Measurements from ENCODE around the gene TLK1. TPM values are rescaled to one million over a fixed set of nuclear protein-coding genes. Genes with fewer than 3 reads are reported as not detected.

Gene TLK1
- total RNA-seq, 2 experiments from 2014 or later, result 29.7 to 150 TPM

- BruUV-seq (replicated peaks), result no TSS peak
- Histone ChIP-seq H3K36me3 (ENCODE audit: insufficient read depth, low read length) (peaks cover 70% of the 10 kb centered on the region), H3K4me3 (ENCODE audit: low read depth, low read length, poor library complexity, severe bottlenecking) (no peak overlapping the region), H3K4me1 (ENCODE audit: insufficient read depth, low read length, poor library complexity, severe bottlenecking) (no peaks in the 10 kb centered on the region), H2AFZ (ENCODE audit: low read length) (no peak overlapping the region), H3K79me2 (ENCODE audit: insufficient read depth, low read depth, low read length) (peaks cover 66% of the 10 kb centered on the region; the same call in 1 of the 2 replicates), H3K27ac (ENCODE audit: low read depth, low read length, poor library complexity, severe bottlenecking) (no peak overlapping the region), H3K9me2 (ENCODE audit: insufficient read depth, low read length) (no peaks in the 10 kb centered on the region), H3K4me2 (ENCODE audit: low read length) (no peak overlapping the region), H4K20me1 (ENCODE audit: insufficient read depth, low read length) (no peaks in the 10 kb centered on the region; the same call in 1 of the 2 replicates), H3K9me3 (ENCODE audit: low read length) (peaks cover 9% of the 10 kb centered on the region; the same call in 1 of the 2 replicates)
- intact Hi-C loops (cut with micrococcal nuclease; ENCODE audit: unreplicated experiment), result no loop called here
- no peak for DNase-seq (ENCODE audit: low spot score)
- CTCF ChIA-PET (ENCODE audit: unreplicated experiment), result no interaction called here
- no peak for TF ChIP-seq EZH2phosphoT487 (IDR thresholded peaks at IDR 0.05; ENCODE audit: borderline replicate concordance, low read depth, low read length)
- TF ChIP-seq, protein P1, sequence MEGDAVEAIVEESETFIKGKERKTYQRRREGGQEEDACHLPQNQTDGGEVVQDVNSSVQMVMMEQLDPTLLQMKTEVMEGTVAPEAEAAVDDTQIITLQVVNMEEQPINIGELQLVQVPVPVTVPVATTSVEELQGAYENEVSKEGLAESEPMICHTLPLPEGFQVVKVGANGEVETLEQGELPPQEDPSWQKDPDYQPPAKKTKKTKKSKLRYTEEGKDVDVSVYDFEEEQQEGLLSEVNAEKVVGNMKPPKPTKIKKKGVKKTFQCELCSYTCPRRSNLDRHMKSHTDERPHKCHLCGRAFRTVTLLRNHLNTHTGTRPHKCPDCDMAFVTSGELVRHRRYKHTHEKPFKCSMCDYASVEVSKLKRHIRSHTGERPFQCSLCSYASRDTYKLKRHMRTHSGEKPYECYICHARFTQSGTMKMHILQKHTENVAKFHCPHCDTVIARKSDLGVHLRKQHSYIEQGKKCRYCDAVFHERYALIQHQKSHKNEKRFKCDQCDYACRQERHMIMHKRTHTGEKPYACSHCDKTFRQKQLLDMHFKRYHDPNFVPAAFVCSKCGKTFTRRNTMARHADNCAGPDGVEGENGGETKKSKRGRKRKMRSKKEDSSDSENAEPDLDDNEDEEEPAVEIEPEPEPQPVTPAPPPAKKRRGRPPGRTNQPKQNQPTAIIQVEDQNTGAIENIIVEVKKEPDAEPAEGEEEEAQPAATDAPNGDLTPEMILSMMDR (conservative IDR thresholded peaks at IDR 0.05; ENCODE audit: low read length), result no peak
- POLR2A ChIA-PET, result interaction anchor here (0.7 to 1.0 kb wide), 3 partner anchors 8 to 47 kb away, joined by 3 to 4 read pairs (median 3); no protein-coding TSS in a partner anchor
Observed at GRCh38 chr2:171069286-171069956, 91.3 kb downstream of the TLK1 start.

DNA sequence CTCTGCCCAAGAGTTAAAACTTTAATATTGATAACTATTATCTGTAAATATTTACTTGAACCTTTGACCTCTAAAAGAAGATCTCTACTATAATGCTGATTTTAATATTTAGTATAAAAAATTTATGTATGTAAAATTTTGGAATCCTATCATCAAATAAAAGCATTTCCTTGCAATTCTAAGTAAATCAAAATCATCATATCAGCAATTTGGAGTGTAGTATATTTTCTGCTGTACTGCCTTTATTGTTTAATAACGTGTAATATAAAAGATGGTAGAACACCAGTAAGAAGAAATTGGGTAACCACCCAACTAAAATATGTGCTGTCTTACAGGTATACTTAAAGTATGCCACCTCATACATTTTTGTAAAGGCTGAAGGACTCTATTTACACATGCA lies 94.6 kb downstream of the TLK1 start:
- H3K79me2 ChIP-seq (ENCODE audit: insufficient read depth, low read depth, low read length), result peaks cover 81% of the 10 kb centered on the region
- H3K27ac ChIP-seq (ENCODE audit: low read depth, low read length, poor library complexity, severe bottlenecking), result no peak overlapping the region
- DNase-seq (ENCODE audit: low spot score), result no peak
- no peaks in the 10 kb centered on the region; the same call in 1 of the 2 replicates for H4K20me1 ChIP-seq (ENCODE audit: insufficient read depth, low read length)
- intact Hi-C loops (cut with micrococcal nuclease; ENCODE audit: unreplicated experiment), result no loop called here
- peaks cover 62% of the 10 kb centered on the region for H3K36me3 ChIP-seq (ENCODE audit: insufficient read depth, low read length)
- TF ChIP-seq, protein P1 (conservative IDR thresholded peaks at IDR 0.05; ENCODE audit: low read length), result no peak
- no peak for TF ChIP-seq EZH2phosphoT487 (IDR thresholded peaks at IDR 0.05; ENCODE audit: borderline replicate concordance, low read depth, low read length)
- BruUV-seq (replicated peaks), result no TSS peak
- H2AFZ ChIP-seq (ENCODE audit: low read length), result no peak overlapping the region
- no peaks in the 10 kb centered on the region for H3K4me1 ChIP-seq (ENCODE audit: insufficient read depth, low read length, poor library complexity, severe bottlenecking)
- ChIA-PET POLR2A (no interaction called here), CTCF (ENCODE audit: unreplicated experiment) (no interaction called here)
- H3K4me2 ChIP-seq (ENCODE audit: low read length), result no peak overlapping the region
- no peaks in the 10 kb centered on the region; the same call in 1 of the 2 replicates for H3K9me2 ChIP-seq (ENCODE audit: insufficient read depth, low read length)
- peaks cover 3% of the 10 kb centered on the region; the same call in 1 of the 2 replicates for H3K9me3 ChIP-seq (ENCODE audit: low read length)
- H3K4me3 ChIP-seq (ENCODE audit: low read depth, low read length, poor library complexity, severe bottlenecking), result no peak overlapping the region

GRCh38 chr2:171057575-171057974 lies 103.1 kb downstream of the TLK1 start:
- no TSS peak for BruUV-seq (replicated peaks)
- Histone ChIP-seq H3K4me1 (ENCODE audit: insufficient read depth, low read length, poor library complexity, severe bottlenecking) (no peaks in the 10 kb centered on the region), H2AFZ (ENCODE audit: low read length) (no peak overlapping the region), H3K9me2 (ENCODE audit: insufficient read depth, low read length) (no peaks in the 10 kb centered on the region; the same call in 1 of the 2 replicates), H3K4me3 (ENCODE audit: low read depth, low read length, poor library complexity, severe bottlenecking) (no peak overlapping the region), H3K4me2 (ENCODE audit: low read length) (no peak overlapping the region), H3K79me2 (ENCODE audit: insufficient read depth, low read depth, low read length) (peaks cover 49% of the 10 kb centered on the region), H3K9me3 (ENCODE audit: low read length) (peaks cover 15% of the 10 kb centered on the region; the same call in 1 of the 2 replicates), H3K36me3 (ENCODE audit: insufficient read depth, low read length) (peaks cover 100% of the 10 kb centered on the region), H3K27ac (ENCODE audit: low read depth, low read length, poor library complexity, severe bottlenecking) (no peak overlapping the region), H4K20me1 (ENCODE audit: insufficient read depth, low read length) (no peaks in the 10 kb centered on the region)
- POLR2A ChIA-PET, result interaction anchor here (0.7 to 1.3 kb wide), 3 partner anchors 17 to 41 kb away, joined by 3 read pairs; no protein-coding TSS in a partner anchor
- TF ChIP-seq EZH2phosphoT487 (IDR thresholded peaks at IDR 0.05; ENCODE audit: borderline replicate concordance, low read depth, low read length), result no peak
- TF ChIP-seq, protein P1 (conservative IDR thresholded peaks at IDR 0.05; ENCODE audit: low read length), result no peak
- CTCF ChIA-PET (ENCODE audit: unreplicated experiment), result no interaction called here
- DNase-seq (ENCODE audit: low spot score), result no peak
- intact Hi-C loops (cut with micrococcal nuclease; ENCODE audit: unreplicated experiment), result no loop called here
